Measurements from ENCODE around the gene ODF2.
A peak's percentile ranks its signal among the peaks of the same experiment; 100 is the strongest.

The ODF2 gene

DNA sequence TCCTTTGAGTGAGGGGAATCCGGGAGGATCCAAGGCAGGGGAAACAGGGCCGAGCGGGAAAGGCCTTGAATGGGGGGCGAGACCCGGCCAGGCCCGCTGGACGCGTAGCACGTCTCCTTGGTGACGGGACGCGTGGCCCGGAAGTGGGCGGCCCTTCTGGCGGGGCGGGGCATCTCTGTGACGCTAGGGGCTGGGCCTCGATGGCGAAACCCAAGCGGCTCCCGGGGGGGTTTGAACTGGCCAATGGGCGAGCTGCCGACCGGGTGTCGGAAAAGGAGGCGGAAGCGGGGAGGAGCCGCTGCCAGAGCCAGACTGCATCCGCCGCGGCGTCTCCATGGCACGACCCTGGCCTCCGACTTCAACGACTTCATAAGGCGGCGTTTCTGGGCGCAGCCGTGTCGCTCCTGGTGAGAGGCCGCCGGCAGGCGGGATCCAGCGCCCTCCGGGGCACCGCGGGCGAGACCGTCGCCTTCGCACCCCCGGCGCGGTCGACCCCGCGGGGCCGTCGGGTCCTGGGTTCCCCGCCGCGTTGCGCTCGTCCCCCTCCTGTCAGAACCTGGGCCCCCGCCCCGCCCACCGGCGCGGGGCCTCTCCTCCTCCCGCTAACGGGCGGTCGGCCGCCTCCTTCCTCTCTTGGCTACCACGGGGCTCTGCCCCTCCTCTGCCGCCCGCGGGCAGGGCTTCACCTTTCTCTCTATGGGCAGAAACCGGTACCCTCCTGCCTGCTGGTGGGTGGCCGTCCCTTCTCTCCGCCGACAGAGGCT is at the start of gene ODF2:
Gene ODF2 (plus strand): TSS at position 158 of the 764 bp plus-strand sequence. CDS start 86 bp downstream, at position 244.
- TF ChIP-seq, protein P1, sequence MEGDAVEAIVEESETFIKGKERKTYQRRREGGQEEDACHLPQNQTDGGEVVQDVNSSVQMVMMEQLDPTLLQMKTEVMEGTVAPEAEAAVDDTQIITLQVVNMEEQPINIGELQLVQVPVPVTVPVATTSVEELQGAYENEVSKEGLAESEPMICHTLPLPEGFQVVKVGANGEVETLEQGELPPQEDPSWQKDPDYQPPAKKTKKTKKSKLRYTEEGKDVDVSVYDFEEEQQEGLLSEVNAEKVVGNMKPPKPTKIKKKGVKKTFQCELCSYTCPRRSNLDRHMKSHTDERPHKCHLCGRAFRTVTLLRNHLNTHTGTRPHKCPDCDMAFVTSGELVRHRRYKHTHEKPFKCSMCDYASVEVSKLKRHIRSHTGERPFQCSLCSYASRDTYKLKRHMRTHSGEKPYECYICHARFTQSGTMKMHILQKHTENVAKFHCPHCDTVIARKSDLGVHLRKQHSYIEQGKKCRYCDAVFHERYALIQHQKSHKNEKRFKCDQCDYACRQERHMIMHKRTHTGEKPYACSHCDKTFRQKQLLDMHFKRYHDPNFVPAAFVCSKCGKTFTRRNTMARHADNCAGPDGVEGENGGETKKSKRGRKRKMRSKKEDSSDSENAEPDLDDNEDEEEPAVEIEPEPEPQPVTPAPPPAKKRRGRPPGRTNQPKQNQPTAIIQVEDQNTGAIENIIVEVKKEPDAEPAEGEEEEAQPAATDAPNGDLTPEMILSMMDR (IDR thresholded peaks at IDR 0.05), result no peak
- Mint-ChIP-seq H3K4me3 (peak within 1 kb of the TSS; percentile 88), H3K9me3 (no peaks in the 10 kb centered on the region), H3K27me3 (ENCODE audit: low read depth, poor library complexity) (peaks cover 7% of the 10 kb centered on the region), H3K36me3 (ENCODE audit: low read depth) (peaks cover 20% of the 10 kb centered on the region), H3K27ac (peak within 1 kb of the TSS; percentile 95), H3K4me1 (peaks cover 30% of the 10 kb centered on the region)
- peak; percentile 99 for DNase-seq

GRCh38 chr9:128406848-128407391 is 48.9 kb upstream of the ODF2 start:
- no peak overlapping the region for H3K27ac Mint-ChIP-seq
- peaks cover 43% of the 10 kb centered on the region for H3K4me1 Mint-ChIP-seq
- DNase-seq, result no peak
- peaks cover 14% of the 10 kb centered on the region for H3K27me3 Mint-ChIP-seq (ENCODE audit: low read depth, poor library complexity)
- no peak overlapping the region for H3K4me3 Mint-ChIP-seq
- H3K36me3 Mint-ChIP-seq (ENCODE audit: low read depth), result no peaks in the 10 kb centered on the region
- H3K9me3 Mint-ChIP-seq, result no peaks in the 10 kb centered on the region
- TF ChIP-seq, protein P1 (IDR thresholded peaks at IDR 0.05), result no peak

DNA sequence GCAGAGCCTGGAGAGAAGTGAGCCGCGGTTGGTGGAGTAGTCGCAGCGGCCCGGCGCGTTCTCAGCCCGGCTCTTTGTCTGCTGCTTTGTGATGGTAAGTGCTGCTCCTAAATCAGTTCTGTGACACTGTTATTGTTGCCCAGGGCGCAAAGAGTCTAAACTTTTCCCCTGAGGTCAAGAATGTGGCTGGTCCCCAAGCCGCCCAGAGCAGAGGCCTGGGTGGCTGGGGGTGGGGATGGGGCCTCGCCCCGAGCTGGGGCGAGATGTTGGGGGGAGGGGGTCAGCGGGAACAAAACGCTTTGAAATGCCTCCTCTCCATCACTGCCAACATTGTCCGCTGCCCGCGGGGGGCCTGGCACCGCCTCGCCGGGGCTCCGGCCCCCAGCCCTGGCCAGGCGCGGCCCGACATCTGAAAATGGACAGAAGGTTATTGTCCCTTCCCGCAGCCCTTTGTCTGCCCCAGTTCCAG is 46.8 kb upstream of the ODF2 start:
- H3K27ac Mint-ChIP-seq, result peak overlapping the region; percentile 97

GRCh38 chr9:128409450-128409849 is 46.4 kb upstream of the ODF2 start:
- Mint-ChIP-seq H3K9me3 (no peaks in the 10 kb centered on the region), H3K4me1 (peaks cover 49% of the 10 kb centered on the region), H3K36me3 (ENCODE audit: low read depth) (no peaks in the 10 kb centered on the region), H3K4me3 (no peak overlapping the region), H3K27me3 (ENCODE audit: low read depth, poor library complexity) (peaks cover 9% of the 10 kb centered on the region), H3K27ac (no peak overlapping the region)
- DNase-seq, result no peak
- TF ChIP-seq, protein P1 (IDR thresholded peaks at IDR 0.05), result no peak

More for the DNA sequence above, 46.8 kb upstream of the ODF2 start:
- peak; percentile 52 for DNase-seq
- no peaks in the 10 kb centered on the region for H3K36me3 Mint-ChIP-seq (ENCODE audit: low read depth)
- H3K9me3 Mint-ChIP-seq, result no peaks in the 10 kb centered on the region
- peak overlapping the region; percentile 72 for H3K4me3 Mint-ChIP-seq
- H3K4me1 Mint-ChIP-seq, result peaks cover 47% of the 10 kb centered on the region
- TF ChIP-seq, protein P1 (IDR thresholded peaks at IDR 0.05), result no peak
- H3K27me3 Mint-ChIP-seq (ENCODE audit: low read depth, poor library complexity), result peaks cover 9% of the 10 kb centered on the region

DNA sequence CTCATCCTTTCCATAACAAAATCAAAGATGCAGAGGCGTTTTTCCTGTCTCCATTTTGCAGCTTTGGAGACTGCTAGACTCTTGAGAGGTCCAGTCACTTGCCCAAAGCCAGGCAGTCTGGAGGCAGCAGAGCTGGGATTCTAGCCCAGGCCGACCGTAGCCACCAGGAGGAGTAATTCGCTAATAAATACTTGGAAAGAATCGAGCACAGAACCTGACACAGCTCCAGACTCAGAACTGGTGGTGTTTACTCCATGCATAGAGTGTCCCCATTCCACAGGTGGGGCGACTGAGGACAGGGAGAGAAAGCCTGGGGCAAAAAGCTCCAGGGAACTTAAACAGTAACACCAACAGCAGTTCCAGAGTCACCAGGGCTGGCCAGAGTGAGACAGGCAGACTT is 45.8 kb upstream of the ODF2 start:
- H3K36me3 Mint-ChIP-seq (ENCODE audit: low read depth), result no peaks in the 10 kb centered on the region
- H3K9me3 Mint-ChIP-seq, result no peaks in the 10 kb centered on the region
- no peak overlapping the region for H3K27ac Mint-ChIP-seq
- no peak overlapping the region for H3K4me3 Mint-ChIP-seq
- TF ChIP-seq, protein P1 (IDR thresholded peaks at IDR 0.05), result no peak
- peaks cover 52% of the 10 kb centered on the region for H3K4me1 Mint-ChIP-seq
- H3K27me3 Mint-ChIP-seq (ENCODE audit: low read depth, poor library complexity), result peaks cover 9% of the 10 kb centered on the region
- DNase-seq, result no peak

Measured in nephron progenitor cell (in vitro differentiated cells).